Suprapubic skin (tissue), 4 donors: Measurements from ENCODE around the gene MB21D2.

Source experiments
- EP300 ChIP-seq: sonication (generic); formaldehyde crosslinking; IDR thresholded peaks from one replicate; pipeline ENCODE4 v1.6.1; 2017; ENCODE audit warnings: antibody characterized with exemption
- POLR2A ChIP-seq, 2 donors: fragments of 450-650 bp; IDR thresholded peaks; one replicate each; pipeline ENCODE4 v1.6.1; 2017; ENCODE audit warnings: antibody characterized with exemption in 2 of 2, mild to moderate bottlenecking in 2 of 2, moderate library complexity in 2 of 2
- POLR2AphosphoS5 ChIP-seq, 3 donors: sonication (generic); formaldehyde crosslinking; IDR thresholded peaks; one replicate each; pipeline ENCODE4 v1.6.1; 2017; ENCODE audit warnings: antibody characterized with exemption in 3 of 3
- TF ChIP-seq, protein P1 (sequence below), 2 donors: fragments of 200-600 bp in 1 of 2; fragments of 450-650 bp in 1 of 2; sonication (generic) in 1 of 2; IDR thresholded peaks; one replicate each; pipeline ENCODE4 v1.5.1; 2016 to 2019; ENCODE audit warnings: antibody characterized with exemption in 2 of 2, mild to moderate bottlenecking in 1 of 2, moderate library complexity in 1 of 2

DNA sequence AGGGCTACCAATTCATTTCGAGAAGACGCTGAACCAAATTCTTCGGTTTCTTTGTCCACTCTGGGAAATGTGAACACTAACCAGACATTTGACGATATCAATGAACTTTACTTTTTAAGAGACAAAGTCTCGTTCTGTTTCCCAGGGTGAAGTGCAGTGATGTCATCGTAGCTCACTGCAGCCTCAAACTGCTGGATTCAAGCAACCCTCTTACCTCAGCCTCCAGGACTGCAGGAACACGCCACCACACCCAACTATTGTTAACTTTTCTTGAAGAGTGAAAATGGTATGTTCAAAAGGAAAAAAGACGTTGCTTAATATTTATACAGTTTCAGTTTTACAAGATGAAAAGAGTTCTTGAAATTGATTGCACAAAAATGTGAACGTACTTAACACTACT is 30.6 kb downstream of the MB21D2 start:
- TF ChIP-seq, protein P1, sequence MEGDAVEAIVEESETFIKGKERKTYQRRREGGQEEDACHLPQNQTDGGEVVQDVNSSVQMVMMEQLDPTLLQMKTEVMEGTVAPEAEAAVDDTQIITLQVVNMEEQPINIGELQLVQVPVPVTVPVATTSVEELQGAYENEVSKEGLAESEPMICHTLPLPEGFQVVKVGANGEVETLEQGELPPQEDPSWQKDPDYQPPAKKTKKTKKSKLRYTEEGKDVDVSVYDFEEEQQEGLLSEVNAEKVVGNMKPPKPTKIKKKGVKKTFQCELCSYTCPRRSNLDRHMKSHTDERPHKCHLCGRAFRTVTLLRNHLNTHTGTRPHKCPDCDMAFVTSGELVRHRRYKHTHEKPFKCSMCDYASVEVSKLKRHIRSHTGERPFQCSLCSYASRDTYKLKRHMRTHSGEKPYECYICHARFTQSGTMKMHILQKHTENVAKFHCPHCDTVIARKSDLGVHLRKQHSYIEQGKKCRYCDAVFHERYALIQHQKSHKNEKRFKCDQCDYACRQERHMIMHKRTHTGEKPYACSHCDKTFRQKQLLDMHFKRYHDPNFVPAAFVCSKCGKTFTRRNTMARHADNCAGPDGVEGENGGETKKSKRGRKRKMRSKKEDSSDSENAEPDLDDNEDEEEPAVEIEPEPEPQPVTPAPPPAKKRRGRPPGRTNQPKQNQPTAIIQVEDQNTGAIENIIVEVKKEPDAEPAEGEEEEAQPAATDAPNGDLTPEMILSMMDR (IDR thresholded peaks at IDR 0.05) = no peak
- no peak for TF ChIP-seq POLR2A (IDR thresholded peaks at IDR 0.05)
- TF ChIP-seq POLR2AphosphoS5 (IDR thresholded peaks at IDR 0.05) = no peak
- no peak for TF ChIP-seq EP300
